GOT3 (cell line): ENCODE data around the gene TUFM.
A peak's percentile ranks its signal among the peaks of the same experiment; 100 is the strongest.
"Not testable (repeated sequence)": the region's sequence is repeated elsewhere in the genome, so short reads cannot be mapped to it uniquely, and the experiment has no call there.

Experiments used
- DNase-seq: peaks from one replicate; lab custom pipeline; 2025; ENCODE audit warnings: mixed read lengths; lab: John Stamatoyannopoulos, UW

Gene TUFM

DNA sequence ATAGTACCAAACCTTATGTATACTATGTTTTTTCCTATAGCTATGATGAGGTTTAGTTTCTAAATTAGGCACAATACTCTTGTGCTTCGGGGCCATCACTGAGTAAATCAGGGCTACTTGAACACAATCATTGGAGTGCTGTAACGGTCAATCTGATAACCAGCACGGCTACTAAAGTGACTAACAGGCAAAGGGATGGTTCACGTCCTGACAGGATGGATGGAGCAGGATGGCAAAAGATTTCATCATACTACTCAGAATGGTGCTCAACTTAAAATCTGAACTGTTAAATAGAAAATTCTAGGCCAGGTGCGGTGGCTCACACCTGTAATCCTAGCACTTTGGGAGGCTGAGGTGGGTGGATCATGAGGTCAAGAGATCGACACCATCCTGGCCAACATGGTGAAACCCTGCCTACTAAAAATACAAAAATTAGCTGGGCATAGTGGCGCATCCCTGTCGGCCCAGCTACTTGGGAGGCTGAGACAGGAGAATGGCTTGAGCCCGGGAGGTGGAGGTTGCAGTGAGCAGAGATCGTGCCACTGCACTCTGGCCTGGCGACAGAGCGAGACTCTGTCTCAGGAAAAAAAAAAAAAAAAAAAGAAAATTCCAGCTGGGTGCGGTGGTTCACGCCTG lies 7.0 kb downstream of the TUFM start:
- no peak for DNase-seq

DNA sequence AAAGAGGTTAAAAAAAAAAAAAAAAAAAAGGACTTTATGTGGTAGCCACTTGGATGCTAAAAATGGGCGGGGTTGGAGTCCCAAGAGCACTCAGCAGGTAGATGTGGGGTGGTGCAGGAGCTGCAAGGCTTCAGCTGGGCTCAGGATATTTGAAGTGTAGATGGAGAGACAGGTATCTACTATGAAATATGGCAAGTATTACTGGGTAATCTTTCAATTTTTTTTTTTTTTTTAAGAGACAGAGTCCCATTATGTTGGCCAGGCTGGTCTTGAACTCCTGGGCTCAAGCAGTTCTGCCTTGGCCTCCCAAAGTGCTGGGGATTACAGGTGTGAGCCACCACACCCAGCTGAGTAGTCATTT lies 7.6 kb downstream of the TUFM start:
- DNase-seq, result no peak

DNA sequence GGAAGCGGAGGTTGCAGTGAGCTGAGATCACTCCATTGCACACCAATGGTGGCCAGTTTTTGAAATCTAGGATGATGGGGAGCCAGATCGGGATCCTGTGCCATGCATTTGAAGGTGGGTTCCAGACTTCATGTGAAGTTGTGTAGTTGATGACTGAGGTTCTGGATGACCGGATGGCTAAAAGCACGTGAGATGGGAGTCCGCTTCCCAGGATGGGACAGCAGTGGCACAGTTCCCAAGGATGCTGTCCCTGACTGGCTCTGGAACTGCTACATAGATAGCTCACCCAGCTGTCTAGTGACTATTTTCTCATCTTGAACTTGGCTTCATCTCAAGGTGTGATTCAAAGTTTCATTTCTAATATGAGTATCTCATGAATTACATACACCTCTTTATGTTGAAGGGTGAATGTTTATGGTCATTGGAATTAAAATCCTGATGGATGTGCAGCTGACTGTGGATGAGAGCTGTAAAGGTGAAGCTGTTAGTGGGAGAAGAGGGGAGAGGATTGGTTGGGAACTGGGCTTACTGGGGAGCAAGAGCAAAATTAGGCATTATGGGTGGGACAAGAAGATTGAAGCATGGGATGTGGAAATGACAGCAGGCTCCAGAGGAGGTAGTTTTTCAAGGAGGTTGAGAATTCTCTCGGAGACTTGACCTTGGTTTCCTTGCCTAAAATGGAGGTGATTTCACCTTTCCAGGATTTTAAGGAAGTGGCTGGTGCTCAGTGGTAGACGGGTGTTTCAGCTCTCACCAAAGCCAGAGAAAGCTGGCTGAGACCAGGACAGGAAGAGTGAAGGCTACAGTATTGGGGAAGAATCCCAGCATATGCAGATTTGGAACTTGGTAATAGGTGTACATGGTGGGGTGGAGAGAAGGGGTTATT lies 8.2 kb downstream of the TUFM start:
- no peak for DNase-seq

DNA sequence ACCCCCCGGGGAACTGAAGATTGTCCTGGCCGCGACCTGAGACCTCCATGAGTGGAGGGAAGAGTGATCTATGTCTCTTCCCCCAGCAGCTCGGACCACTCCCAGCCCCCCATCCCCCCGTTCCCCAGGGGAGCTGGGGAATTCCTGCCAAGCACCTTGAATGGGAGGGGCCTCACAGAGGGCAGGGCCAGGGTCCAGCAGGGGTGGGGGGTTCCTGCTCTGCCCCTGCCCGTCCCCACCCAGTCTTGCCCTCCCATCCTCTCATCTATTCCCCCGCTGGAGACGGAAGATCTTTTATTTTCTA lies 9.4 kb downstream of the TUFM start:
- DNase-seq, result no peak

DNA sequence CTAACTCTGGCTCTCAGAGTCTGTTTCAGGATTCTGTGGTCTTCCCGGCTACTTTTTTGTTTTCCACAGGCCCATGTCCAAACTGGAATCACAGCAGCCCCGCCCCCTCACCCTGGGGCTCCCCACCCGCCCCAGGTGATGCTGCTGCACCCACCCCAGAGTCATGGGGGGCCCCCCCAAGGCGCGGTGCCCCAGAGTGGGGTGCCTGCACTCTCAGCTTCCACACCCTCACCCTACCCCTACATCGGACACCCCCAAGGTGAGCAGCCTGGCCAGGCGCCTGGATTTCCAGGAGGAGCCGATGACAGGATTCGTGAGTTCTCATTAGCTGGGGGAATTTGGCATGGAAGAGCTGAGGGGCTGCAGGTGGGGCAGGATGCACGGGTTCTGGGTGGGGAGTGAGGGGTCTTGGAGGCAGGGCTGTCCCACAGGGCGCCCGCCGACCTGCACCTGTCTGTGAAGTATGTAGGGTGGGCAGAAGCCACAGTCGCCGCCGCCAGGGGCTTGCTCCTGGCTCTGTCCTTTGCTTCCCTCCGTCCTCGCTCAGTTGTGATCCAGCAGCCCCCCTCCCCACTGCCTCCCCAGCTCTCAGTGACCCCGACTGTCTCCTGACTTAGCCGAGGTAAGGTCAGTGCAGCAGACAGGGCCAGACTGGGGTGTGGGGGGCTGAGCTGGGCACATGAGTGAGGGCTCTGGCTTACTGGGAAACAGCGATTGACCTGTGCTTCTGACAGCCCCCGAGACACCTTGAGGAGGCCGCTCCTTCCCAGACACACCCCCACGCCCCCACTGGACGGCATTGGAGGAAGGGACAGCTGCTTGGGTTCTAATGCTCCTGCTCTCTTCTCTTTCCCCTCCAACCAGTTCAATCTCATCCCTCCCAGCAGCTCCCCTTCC lies 10.0 kb downstream of the TUFM start:
- no peak for DNase-seq

DNA sequence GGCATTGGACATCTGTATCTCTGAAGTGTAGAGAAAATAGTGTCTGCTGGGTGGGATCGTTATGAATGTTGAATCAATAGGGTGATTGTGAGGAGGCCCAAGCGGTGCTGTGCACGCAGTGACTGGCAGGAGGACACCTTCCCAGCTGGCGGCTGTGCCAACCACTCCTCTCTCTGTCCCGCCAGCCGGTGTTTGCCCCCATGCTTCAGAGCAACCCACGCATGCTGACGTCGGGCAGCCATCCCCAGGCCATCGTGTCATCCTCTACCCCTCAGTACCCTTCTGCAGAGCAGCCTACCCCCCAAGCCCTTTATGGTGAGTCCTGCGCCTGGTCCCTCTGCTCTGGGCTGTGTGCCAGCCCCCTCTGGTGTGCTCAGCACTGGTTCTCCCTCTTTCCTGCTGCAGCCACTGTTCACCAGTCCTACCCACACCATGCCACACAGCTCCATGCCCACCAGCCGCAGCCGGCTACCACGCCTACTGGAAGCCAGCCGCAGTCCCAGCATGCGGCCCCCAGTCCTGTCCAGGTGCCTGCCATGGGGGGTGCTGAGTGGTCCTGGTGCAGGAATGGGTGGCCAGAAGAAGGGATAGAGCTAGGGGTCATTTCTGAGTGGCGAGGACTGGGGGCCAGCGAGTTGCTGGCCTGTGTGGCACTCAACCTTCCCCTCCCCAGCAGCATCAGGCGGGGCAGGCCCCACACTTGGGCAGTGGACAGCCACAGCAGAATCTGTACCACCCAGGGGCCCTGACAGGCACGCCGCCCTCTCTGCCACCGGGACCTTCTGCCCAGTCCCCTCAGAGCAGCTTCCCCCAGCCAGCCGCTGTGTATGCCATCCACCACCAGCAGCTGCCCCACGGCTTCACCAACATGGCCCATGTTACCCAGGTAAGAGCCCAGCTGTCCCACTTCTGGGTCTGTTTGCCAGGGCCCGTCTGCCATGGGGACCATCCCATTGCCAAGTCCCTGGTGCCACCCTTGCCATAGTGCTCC lies 11.0 kb downstream of the TUFM start:
- no peak for DNase-seq

DNA sequence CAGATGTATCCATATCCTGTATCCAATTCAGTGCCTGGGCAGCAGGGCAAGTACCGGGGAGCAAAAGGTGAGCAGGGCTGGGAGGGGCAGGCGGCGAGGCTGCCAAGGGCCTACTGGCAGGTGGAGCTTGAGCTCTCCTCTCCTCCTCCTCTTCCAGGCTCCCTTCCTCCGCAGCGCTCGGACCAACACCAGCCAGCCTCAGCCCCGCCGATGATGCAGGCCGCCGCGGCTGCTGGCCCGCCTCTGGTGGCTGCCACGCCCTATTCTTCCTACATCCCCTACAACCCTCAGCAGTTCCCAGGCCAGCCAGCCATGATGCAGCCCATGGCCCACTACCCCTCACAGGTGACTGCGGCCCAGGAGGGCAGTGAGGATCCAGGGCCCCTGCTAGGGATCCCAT lies 11.8 kb downstream of the TUFM start:
- no peak for DNase-seq

DNA sequence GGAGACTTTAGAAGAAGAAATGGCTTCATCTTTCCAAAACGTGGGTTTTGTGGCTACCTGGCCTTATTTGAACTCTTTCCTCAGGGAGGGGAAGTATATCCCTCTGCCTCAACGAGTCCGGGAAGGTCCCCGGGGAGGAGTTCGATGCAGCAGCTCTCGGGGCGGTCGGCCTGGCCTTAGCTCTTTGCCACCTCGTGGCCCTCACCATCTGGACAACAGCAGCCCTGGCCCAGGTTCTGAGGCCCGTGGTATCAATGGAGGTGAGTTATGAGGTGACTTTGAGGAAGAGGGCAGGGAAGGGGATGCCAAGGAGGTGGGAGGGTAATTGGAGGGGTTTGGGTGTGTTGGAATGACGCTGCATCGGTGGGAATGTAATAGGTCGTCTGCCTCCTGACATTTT lies 15.6 kb downstream of the TUFM start:
- no peak for DNase-seq

DNA sequence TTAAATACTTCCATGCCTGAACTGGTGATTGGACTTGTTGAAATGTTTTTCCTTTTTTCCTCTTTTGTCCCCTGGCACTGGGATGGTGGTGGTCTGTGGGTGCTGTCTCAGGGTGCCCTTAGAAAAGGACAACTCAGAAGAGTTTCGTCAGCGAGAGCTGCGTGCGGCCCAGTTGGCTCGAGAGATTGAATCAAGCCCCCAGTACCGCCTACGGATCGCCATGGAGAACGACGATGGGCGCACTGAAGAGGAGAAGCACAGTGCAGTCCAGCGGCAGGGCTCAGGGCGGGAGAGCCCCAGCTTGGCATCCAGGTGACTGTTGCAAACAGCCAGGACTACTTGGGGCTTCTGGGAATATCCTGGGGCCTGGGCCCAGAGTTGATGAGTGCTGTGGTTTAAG lies 16.4 kb downstream of the TUFM start:
- DNase-seq, result no peak

DNA sequence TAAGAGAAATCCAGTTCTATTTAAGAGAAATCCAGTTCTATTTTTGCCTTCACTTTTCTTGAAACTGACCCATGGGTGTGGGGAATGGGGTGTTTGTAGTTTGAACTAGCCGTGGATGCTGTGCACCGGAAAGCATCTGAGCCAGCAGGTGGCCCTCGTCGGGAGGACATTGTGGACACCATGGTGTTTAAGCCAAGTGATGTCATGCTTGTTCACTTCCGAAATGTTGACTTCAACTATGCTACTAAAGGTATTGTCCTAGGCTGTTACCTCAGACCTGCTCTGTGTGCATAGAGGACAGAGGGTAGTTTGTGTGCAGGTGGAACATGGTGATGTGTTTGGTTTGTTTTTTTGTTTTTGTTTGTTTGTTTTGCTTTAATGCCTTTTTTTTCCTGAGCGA lies 20.0 kb downstream of the TUFM start:
- no peak for DNase-seq

DNA sequence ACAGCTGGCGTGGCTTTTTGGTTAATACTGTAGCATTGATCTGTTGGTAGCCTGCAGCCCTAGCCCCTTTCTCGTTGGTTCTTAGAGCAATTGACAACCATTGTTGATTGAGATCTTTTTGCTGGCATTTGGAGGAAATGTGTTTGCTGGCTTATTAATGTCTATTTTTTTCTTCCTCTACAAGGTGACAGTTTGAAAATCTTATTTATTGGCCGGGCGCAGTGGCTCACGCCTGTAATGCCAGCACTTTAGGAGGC lies 21.5 kb downstream of the TUFM start:
- no peak for DNase-seq

DNA sequence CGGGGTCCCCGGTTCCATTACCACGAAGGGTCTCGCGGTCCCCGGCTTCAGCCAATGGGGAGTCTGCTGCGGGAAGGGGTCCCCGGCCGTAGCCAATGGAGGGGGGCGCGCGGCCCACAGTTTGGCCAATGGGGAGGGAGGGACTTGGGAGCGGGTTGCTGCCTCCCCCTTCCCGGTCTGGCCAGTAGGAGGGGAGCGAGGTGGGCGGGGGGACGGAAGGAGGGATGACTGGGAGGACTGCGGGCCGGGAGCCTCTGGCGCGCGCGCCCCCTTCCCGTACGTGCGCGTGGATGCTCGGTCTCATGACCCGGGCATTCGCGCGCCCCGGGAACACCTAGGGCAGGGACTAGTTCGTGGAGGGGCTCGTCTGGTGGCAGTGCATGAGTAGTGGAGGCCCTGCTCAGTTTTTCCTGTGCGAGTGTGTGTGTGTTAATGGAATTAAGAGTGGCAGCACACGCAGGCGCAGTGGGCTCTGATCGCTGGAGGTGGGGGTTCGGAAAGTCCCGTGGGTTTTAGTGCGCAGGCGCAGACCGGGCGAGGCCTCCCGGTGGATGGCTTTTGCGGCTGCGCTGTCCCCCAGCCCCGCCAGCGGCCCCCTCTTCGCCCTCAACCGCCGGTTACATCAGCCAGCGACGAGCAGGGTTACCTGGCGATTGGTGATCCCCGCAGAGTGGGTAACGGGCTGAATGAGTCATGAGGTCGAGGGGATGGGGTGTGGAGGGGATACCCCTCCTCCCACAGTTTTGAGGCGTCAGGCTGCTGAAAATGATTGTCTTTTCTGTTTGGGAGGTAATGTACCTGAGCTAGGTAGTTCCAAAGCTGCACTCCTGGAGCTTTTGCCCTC lies 22.1 kb downstream of the TUFM start:
- DNase-seq, result peak; percentile 81

DNA sequence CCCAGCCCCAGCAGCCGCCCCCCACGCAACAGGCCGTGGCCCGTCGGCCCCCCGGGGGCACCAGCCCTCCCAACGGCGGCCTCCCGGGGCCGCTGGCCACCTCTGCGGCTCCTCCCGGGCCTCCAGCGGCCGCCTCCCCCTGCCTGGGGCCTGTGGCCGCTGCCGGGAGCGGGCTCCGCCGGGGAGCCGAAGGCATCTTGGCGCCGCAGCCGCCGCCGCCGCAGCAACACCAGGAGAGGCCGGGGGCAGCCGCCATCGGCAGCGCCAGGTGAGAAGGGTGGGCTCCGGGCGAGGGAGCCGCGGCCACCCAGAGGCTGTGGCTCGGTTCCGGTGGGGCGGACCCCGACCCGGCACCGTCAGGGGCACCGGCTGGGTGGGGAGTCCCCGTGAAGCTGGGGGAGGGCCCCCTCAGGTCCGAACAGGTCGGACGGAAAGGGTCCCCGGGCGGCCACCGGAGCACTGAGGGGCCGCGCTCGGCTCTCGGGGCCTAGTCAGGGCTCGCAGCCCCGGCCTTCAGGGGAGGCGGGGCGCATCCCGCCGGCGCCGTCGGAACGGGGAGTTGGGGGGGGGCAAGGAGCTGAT lies 22.8 kb downstream of the TUFM start:
- no peak for DNase-seq

DNA sequence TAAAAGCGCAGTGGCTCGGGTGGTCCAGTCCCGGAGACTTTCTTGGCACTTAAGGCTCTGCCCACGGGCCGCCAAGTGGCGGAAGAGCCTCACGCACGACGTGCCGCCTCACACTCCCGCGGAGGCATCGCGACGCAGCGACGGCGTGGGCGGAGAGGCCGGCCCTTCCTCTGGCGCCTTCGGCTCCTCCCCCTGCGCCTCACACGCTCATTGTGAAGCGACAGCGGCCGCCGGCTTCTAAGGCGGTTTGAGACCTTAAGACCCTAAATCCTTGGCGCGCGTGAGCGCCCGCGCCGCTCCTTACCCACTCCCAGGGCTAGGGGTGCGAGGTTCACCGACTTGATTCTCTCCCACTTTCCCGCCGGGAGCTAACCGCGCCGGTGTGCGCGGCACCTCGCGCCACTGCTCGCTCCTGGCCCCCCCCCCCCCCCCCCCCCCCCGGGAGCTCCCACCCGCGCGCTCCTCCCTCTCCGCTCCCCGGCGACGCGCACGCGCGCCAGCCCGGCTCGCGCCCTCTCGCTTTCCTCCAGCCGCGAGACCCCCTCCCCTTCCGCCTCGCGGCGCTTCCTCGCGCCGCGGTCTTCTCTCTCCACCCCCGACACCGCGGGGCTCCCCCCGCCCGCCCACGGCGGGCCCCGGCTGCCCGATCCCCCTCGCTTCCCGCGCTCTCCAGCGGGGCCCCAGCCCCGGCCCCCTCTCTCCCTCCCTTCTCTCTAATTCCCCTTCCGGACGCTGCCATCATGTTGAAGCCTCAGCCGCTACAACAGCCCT lies 23.4 kb downstream of the TUFM start, which contains the start of gene ATXN2L:
Gene ATXN2L (plus strand): TSS at position 480 of the 771 bp plus-strand sequence. CDS start 261 bp downstream, at position 741.
- DNase-seq, result peak; percentile 84

DNA sequence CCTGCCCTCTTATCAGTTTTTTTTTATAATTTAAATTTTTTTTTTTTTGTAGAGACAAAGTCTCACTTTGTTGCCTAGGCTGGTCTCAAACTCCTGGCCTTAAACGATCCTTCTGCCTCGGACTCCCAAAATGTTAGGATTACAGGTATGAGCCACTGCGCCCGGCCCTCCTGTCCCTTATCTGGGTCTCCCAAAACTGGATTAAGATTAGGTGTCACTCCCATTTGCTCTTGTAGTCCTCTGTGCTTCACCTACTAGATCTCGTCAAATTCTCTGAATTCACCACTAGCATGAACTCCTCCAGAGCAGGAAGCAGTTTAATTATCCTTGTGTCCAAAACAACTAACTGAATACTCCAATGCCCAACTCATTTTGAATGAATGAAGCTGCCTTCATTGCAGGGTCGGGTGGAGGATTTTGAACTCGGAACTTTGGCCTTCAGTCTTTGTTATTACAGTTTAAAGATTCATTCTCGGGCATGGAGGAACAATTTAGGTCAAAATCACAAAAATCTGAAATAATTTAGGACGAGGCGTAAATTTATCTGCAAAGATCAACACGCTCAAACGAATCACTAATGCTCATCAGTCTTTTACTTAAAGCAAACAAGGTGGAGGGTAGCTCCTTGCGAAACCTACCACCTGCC lies 24.2 kb downstream of the TUFM start:
- DNase-seq, result no peak

DNA sequence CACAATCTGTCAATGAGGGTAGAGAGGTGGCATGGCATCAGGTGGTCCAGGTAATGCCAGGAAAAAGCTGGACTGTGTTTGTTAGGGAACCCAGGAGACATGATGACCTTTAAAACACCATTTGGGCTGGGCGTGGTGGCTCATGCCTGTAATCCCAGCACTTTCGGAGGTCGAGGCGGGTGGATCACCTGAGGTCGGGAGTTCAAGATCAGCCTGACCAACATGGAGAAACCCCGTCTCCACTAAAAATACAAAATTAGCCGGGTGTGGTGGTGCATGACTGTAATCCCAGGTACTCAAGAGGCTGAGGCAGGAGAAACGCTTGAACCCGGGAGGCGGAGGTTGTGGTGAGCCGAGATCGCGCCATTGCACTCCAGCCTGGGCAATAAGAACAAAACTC lies 25.6 kb downstream of the TUFM start:
- not testable (repeated sequence) for DNase-seq

DNA sequence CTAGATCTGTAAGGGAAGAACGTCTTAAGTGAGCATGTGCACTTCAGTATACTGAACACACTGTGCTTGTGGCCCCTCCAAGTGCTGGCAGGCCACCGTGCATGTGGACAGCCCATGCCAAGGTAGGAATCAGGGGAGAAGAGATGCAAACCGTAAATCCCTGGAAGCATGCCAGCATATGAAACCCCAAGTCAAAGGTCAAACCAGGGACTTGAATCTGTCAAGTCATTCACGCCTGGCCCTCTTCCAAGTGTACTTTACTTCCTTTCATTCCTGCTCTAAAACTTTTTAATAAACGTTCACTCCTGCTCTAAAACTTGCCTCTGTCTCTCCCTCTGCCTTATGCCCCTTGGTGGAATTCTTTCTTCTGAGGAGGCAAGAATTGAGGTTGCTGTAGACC lies 26.1 kb downstream of the TUFM start:
- DNase-seq, result no peak

DNA sequence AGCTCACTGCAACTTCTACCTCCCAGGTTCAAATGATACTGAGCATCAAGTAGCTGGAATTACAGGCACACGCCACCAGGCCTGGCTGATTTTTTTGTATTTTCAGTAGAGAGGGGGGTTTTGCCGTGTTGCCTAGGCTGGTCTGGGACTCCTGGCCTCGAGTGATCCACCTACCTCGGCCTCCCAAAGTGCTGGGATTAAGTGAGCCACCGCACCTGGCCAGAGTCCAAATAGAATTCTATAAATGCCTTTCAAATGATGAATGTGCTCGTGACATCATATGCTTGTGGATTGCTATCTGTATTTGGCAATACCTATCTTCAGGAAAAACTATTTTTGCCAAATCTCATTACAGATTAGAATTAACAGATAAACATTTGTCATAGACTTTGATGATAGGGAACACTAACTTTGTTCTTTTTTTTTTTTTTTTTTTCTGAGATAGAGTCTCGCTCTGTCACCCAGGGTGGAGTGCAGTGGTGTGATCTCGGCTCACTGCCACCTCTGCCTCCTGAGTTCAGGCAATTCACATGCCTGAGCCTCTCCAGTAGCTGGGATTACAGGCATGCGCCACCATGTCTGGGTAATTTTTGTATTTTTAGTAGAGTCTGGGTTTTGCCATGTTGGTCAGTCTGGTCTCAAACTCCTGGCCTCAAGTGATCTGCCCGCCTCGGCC lies 38.6 kb downstream of the TUFM start:
- not testable (repeated sequence) for DNase-seq
